HepG2 (cell line): Measurements from ENCODE around the gene MPC2. TPM values are rescaled to one million over a fixed set of nuclear protein-coding genes. Genes with fewer than 3 reads are reported as not detected.
"Not testable (repeated sequence)": the region's sequence is repeated elsewhere in the genome, so short reads cannot be mapped to it uniquely, and the experiment has no call there.

Experiments used
- ATAC-seq: fragments of 200-7000 bp; cut with Tn5 transposase; 3 replicates; pipeline ENCODE4 v1.9.1; 2020; ENCODE audit warnings: mild to moderate bottlenecking, moderate library complexity
- BruUV-seq: library from RNA; stranded (reverse); fragments of 400-500 nt; replicated peaks from 2 replicates; lab custom pipeline; 2021; lab: Mats Ljungman, UMichigan
- CTCF ChIA-PET: fragments of 300-600 bp; formaldehyde crosslinking; extraction: SDS; loops from one replicate; lab custom pipeline; 2021; ENCODE audit warnings: low total read pairs, inconsistent platforms, low intra/inter-chr PET ratio; lab: Yijun Ruan, JAX
- POLR2A ChIA-PET: fragments of 350-600 bp; sonication (Branson Sonifier 250); formaldehyde crosslinking; loops from one replicate; lab custom pipeline; 2020; ENCODE audit warnings: antibody characterized with exemption, inconsistent platforms; lab: Yijun Ruan, JAX
- DNase-seq: peaks from one replicate; pipeline ENCODE4 v3.0.0-alpha.2; 2015; ENCODE audit warnings: low spot score
- FAIRE-seq: peaks from 3 replicates; lab custom pipeline; 2011; peaks lifted over from hg19 to GRCh38; lab: Jason Lieb, UNC
- H2AFZ ChIP-seq: one replicate; pipeline ENCODE4 v1.6.1; 2011; ENCODE audit warnings: low read length, inconsistent platforms
- H3K27ac ChIP-seq: fragments of 300-600 bp; 3 replicates; pipeline ENCODE4 v1.8.0; 2011; ENCODE audit warnings: mixed run types, mild to moderate bottlenecking, mixed read lengths, low read length, inconsistent platforms; ENCODE audit not compliant: insufficient read depth; ENCODE audit errors: extremely low read length
- H3K27me3 ChIP-seq, 2 experiments: fragments of 200-600 bp in 1 of 2; 2 replicates in 1 of 2; 3 replicates in 1 of 2; pipeline versions ENCODE4 v1.6.0 to v1.8.0; 2011; ENCODE audit warnings: low read length in 2 of 2, mild to moderate bottlenecking in 2 of 2, moderate library complexity in 2 of 2, inconsistent platforms in 1 of 2; ENCODE audit not compliant: insufficient read depth in 2 of 2, control insufficient read depth in 1 of 2
- H3K36me3 ChIP-seq, 2 experiments: fragments of 200-600 bp in 1 of 2; replicated peaks in 1 of 2; 2 replicates in 1 of 2; 3 replicates in 1 of 2; pipeline versions ENCODE4 v1.5.1 to v1.8.0; 2011; ENCODE audit warnings: low read length in 2 of 2, inconsistent platforms in 1 of 2; ENCODE audit not compliant: insufficient read depth in 2 of 2, control insufficient read depth in 1 of 2
- H3K4me1 ChIP-seq: 2 replicates; pipeline ENCODE4 v1.5.1; 2012; ENCODE audit warnings: low read length, inconsistent platforms; ENCODE audit not compliant: insufficient read depth
- H3K4me2 ChIP-seq: 2 replicates; pipeline ENCODE4 v1.6.0; 2011; ENCODE audit warnings: low read depth, low read length, inconsistent platforms
- H3K4me3 ChIP-seq, 3 experiments: fragments of 200-600 bp in 1 of 3; sonication (generic), shearing (Covaris generic) in 1 of 3; replicated peaks in 1 of 3; 2 replicates each; pipeline ENCODE4 v1.5.1; 2011 to 2016; ENCODE audit warnings: low read length in 3 of 3, inconsistent platforms in 2 of 3, low read depth in 2 of 3, mild to moderate bottlenecking in 2 of 3, control low read depth in 1 of 3, mixed read lengths in 1 of 3; ENCODE audit not compliant: insufficient read depth in 1 of 3
- H3K79me2 ChIP-seq: one replicate; pipeline ENCODE4 v1.6.1; 2011; ENCODE audit warnings: low read length, inconsistent platforms; ENCODE audit not compliant: insufficient read depth
- H3K9ac ChIP-seq: 2 replicates; pipeline ENCODE4 v1.6.0; 2011; ENCODE audit warnings: mild to moderate bottlenecking, low read depth, low read length, inconsistent platforms; ENCODE audit not compliant: insufficient read depth
- H3K9me3 ChIP-seq: 2 replicates; pipeline ENCODE4 v1.5.1; 2012; ENCODE audit warnings: mild to moderate bottlenecking, low read length
- H4K20me1 ChIP-seq: 2 replicates; pipeline ENCODE4 v1.6.0; 2011; ENCODE audit warnings: inconsistent platforms, mild to moderate bottlenecking, low read length, moderate library complexity; ENCODE audit not compliant: insufficient read depth
- FOSL2 ChIP-seq: sonication (generic); formaldehyde crosslinking; IDR thresholded peaks from 2 replicates; pipeline ENCODE4 v1.4.0; 2020; ENCODE audit warnings: missing genetic modification reagents
- FOXO4 ChIP-seq: sonication (generic); formaldehyde crosslinking; conservative IDR thresholded peaks from 2 replicates; pipeline ENCODE4 v1.8.1; 2023; ENCODE audit warnings: missing genetic modification reagents
- GABPB1 ChIP-seq: IDR thresholded peaks from 2 replicates; pipeline ENCODE4 v1.6.1; 2016; ENCODE audit warnings: mild to moderate bottlenecking, missing genetic modification reagents, moderate library complexity, missing compliant biosample characterization
- HOXA5 ChIP-seq: sonication (generic); formaldehyde crosslinking; IDR thresholded peaks from 2 replicates; pipeline ENCODE4 v1.4.0; 2020; ENCODE audit warnings: missing genetic modification reagents
- KLF13 ChIP-seq: sonication (generic); formaldehyde crosslinking; IDR thresholded peaks from 2 replicates; pipeline ENCODE4 v1.4.0; 2020; ENCODE audit warnings: mild to moderate bottlenecking, missing genetic modification reagents
- TIGD3 ChIP-seq: sonication (generic); formaldehyde crosslinking; IDR thresholded peaks from 2 replicates; pipeline ENCODE4 v1.5.1; 2020; ENCODE audit warnings: mild to moderate bottlenecking, missing genetic modification reagents, borderline replicate concordance
- ZNF333 ChIP-seq: sonication (generic); formaldehyde crosslinking; IDR thresholded peaks from 2 replicates; pipeline ENCODE4 v1.4.0; 2020; ENCODE audit warnings: mild to moderate bottlenecking, missing genetic modification reagents, borderline replicate concordance
- ZUFSP ChIP-seq: sonication (generic); formaldehyde crosslinking; IDR thresholded peaks from 2 replicates; pipeline ENCODE4 v1.9.0; 2021; ENCODE audit warnings: missing genetic modification reagents, mild to moderate bottlenecking, borderline replicate concordance
- ZZZ3 ChIP-seq: sonication (generic); formaldehyde crosslinking; IDR thresholded peaks from 2 replicates; pipeline ENCODE4 v1.4.0; 2020; ENCODE audit warnings: missing genetic modification reagents, mild to moderate bottlenecking, borderline replicate concordance
- WGBS: methylation state at CpG from one replicate; pipeline ENCODE4 v1.1.6; 2017; ENCODE audit warnings: low lambda C conversion rate; 5-methylcytosine and 5-hydroxymethylcytosine counted together
- in situ Hi-C: cut with HindIII; loops from 2 replicates; pipeline ENCODE4 v1.10.0; 2017; ENCODE audit warnings: low pct_unique_long_range_greater_than_20kb; ENCODE audit not compliant: extremely low pct_ligation_motif_present
- intact Hi-C: fragments of 100-400 bp; cut with micrococcal nuclease; formaldehyde crosslinking; loops from one replicate; pipeline ENCODE4 v1.10.0; 2022; ENCODE audit not compliant: unreplicated experiment
- polyA plus RNA-seq, 8 experiments: library from polyadenylated mRNA; depleted of rRNA in 3 of 8; stranded (reverse) in 7 of 8; unstranded in 1 of 8; fragments of >200 nt; fragmentation: Illumina TruSeq in 4 of 8; extraction: Trizol in 4 of 8; gene quantifications; 2 replicates each; pipeline versions ENCODE4 v1.2.1 to v1.2.3, GENCODE V29; 2011 to 2016; ENCODE audit warnings: low read depth in 4 of 8, missing spikeins in 1 of 8, mixed read lengths in 1 of 8; ENCODE audit not compliant: insufficient read depth in 1 of 8
- total RNA-seq, 5 experiments: library from RNA; depleted of rRNA; stranded (reverse); fragments of >200 nt; fragmentation: Illumina TruSeq; extraction: Trizol; gene quantifications; 2 replicates each; pipeline ENCODE4 v1.2.3, GENCODE V29; 2016; ENCODE audit warnings: low read depth in 1 of 5
- TF ChIP-seq, protein P1 (sequence below): IDR thresholded peaks from 2 replicates; pipeline ENCODE4 v1.6.1; 2016; ENCODE audit warnings: low read depth, control low read depth

Gene MPC2
- total and polyA plus RNA-seq, 2 of the 13 experiments (the other 11 are each of a cell fraction or from before 2014, with no cell fraction given) = 38.8 to 136 TPM

GRCh38 chr1:167928919-167929318 is 8.0 kb downstream of the MPC2 start:
- H3K4me1 ChIP-seq = peaks cover 67% of the 10 kb centered on the region
- peaks cover 71% of the 10 kb centered on the region for H3K79me2 ChIP-seq
- peak overlapping the region in 1 of 3 experiments; percentile 59; a peak in 1 of 6 replicates for H3K4me3 ChIP-seq
- CTCF ChIA-PET, in situ Hi-C loops, FAIRE-seq, DNase-seq, H3K9me3 ChIP-seq, H3K36me3 ChIP-seq, H2AFZ ChIP-seq, H3K27me3 ChIP-seq, BruUV-seq, intact Hi-C loops, H4K20me1 ChIP-seq, ATAC-seq, H3K9ac ChIP-seq: not testable (repeated sequence)
- 80% methylated on average over 9 of the region's 9 CpGs for WGBS
- POLR2A ChIA-PET = interaction anchor here (3.2 kb wide), 1 partner anchor 8 kb away, joined by 44 read pairs; the partner anchor contains the start of genes DCAF6 and MPC2
- H3K27ac ChIP-seq = peak overlapping the region; percentile 47
- H3K4me2 ChIP-seq = peak overlapping the region; percentile 73

- DNase-seq = no peak
- Histone ChIP-seq H3K4me2 (peak overlapping the region; percentile 73), H3K9ac (peak overlapping the region; percentile 37; the same call in 1 of the 2 replicates), H4K20me1 (peaks cover 7% of the 10 kb centered on the region; the same call in 1 of the 2 replicates), H3K79me2 (peaks cover 67% of the 10 kb centered on the region), H3K27me3 (no peaks in the 10 kb centered on the region), H3K9me3 (no peaks in the 10 kb centered on the region), H3K4me3 (peak overlapping the region; percentile 8 to 59 (median 31); a peak in 5 of 6 replicates), H3K4me1 (peaks cover 65% of the 10 kb centered on the region), H3K36me3 (no peaks in the 10 kb centered on the region), H2AFZ (no peak overlapping the region), H3K27ac (peak overlapping the region; percentile 47)
- POLR2A ChIA-PET = interaction anchor here (1.5 to 3.2 kb wide), 2 partner anchors 8 to 11 kb away, joined by 15 to 44 read pairs; partner anchors contain the start of genes DCAF6 and MPC2
- in situ Hi-C loops = no loop called here
- ATAC-seq = no peak
- intact Hi-C loops = no loop called here
- BruUV-seq = no TSS peak
- CTCF ChIA-PET = no interaction called here
- FAIRE-seq = no peak
- WGBS = 82% methylated on average over 2 of the region's 2 CpGs
- no peak for TF ChIP-seq FOSL2 (CRISPR knock-in tag)
- no peak for TF ChIP-seq ZUFSP
- TF ChIP-seq HOXA5 (CRISPR knock-in tag) = no peak
- no peak for TF ChIP-seq GABPB1
- TF ChIP-seq TIGD3 (CRISPR knock-in tag) = no peak
- TF ChIP-seq, protein P1, sequence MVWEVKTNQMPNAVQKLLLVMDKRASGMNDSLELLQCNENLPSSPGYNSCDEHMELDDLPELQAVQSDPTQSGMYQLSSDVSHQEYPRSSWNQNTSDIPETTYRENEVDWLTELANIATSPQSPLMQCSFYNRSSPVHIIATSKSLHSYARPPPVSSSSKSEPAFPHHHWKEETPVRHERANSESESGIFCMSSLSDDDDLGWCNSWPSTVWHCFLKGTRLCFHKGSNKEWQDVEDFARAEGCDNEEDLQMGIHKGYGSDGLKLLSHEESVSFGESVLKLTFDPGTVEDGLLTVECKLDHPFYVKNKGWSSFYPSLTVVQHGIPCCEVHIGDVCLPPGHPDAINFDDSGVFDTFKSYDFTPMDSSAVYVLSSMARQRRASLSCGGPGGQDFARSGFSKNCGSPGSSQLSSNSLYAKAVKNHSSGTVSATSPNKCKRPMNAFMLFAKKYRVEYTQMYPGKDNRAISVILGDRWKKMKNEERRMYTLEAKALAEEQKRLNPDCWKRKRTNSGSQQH = no peak
- no peak for TF ChIP-seq FOXO4 (CRISPR knock-in tag)
- TF ChIP-seq ZZZ3 (CRISPR knock-in tag) = no peak
- TF ChIP-seq ZNF333 (CRISPR knock-in tag) = no peak
- no peak for TF ChIP-seq KLF13
Observed at GRCh38 chr1:167928457-167928852, 8.4 kb downstream of the MPC2 start.
